Chondrocyte (in vitro differentiated cells): Measurements from ENCODE around the gene EVI5. TPM values are rescaled to one million over a fixed set of nuclear protein-coding genes. Genes with fewer than 3 reads are reported as not detected.

Source experiments
- DNase-seq: peaks from one replicate; pipeline ENCODE4 v3.0.0; 2021; ENCODE audit warnings: mixed read lengths, low spot score
- H3K27ac Mint-ChIP-seq: one replicate; pipeline ENCODE4 v1.8.0; 2021; ENCODE audit warnings: mild to moderate bottlenecking, moderate library complexity, mixed read lengths; ENCODE audit not compliant: unreplicated experiment
- H3K27me3 Mint-ChIP-seq: 2 replicates; pipeline ENCODE4 v1.8.0; 2021; ENCODE audit warnings: low read depth, mixed read lengths
- H3K36me3 Mint-ChIP-seq: 2 replicates; pipeline ENCODE4 v1.8.0; 2021; ENCODE audit warnings: low read depth, mixed read lengths
- H3K4me1 Mint-ChIP-seq: 2 replicates; pipeline ENCODE4 v1.8.0; 2021; ENCODE audit warnings: low read depth, mild to moderate bottlenecking, mixed read lengths
- H3K4me3 Mint-ChIP-seq: one replicate; pipeline ENCODE4 v1.8.0; 2021; ENCODE audit warnings: mild to moderate bottlenecking, moderate library complexity, mixed read lengths; ENCODE audit not compliant: unreplicated experiment
- H3K9me3 Mint-ChIP-seq: 2 replicates; pipeline ENCODE4 v1.8.0; 2021; ENCODE audit warnings: low read depth, mixed read lengths
- total RNA-seq: library from RNA; stranded (reverse); gene quantifications from 3 replicates; pipeline ENCODE4 v1.2.1, GENCODE V29; 2021
- TF ChIP-seq, protein P1 (sequence below): fragments of 200-600 bp; sonication (generic); IDR thresholded peaks from 2 replicates; pipeline ENCODE4 v1.5.0; 2021; ENCODE audit warnings: antibody characterized with exemption, mild to moderate bottlenecking, moderate library complexity

The EVI5 gene
- total RNA-seq, 1 donor from 2014 or later, result 66.8 TPM

DNA sequence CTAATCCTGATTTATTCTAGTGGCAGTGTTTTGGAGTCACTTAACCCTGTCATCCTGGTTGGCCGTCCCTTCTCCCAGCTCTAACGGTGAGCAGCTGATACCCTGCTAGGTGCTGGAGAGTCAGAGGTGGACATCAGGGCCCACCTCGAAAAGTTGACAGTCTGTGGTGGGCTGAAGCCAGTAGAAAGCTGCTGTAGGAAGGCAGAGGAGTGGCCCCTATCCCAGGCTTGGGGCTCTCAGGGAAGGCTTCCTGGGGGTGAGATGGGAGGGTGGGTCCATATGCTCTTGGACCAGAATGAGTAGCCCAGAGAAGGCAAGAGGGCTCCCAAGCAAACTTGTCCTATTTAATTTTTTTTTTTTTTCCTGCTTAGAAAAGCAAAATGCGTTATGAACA lies 46.5 kb upstream of the EVI5 start:
- H3K36me3 Mint-ChIP-seq, result peaks cover 22% of the 10 kb centered on the region
- H3K4me3 Mint-ChIP-seq, result peak overlapping the region; percentile 99
- H3K27ac Mint-ChIP-seq, result peak overlapping the region; percentile 97
- TF ChIP-seq, protein P1, sequence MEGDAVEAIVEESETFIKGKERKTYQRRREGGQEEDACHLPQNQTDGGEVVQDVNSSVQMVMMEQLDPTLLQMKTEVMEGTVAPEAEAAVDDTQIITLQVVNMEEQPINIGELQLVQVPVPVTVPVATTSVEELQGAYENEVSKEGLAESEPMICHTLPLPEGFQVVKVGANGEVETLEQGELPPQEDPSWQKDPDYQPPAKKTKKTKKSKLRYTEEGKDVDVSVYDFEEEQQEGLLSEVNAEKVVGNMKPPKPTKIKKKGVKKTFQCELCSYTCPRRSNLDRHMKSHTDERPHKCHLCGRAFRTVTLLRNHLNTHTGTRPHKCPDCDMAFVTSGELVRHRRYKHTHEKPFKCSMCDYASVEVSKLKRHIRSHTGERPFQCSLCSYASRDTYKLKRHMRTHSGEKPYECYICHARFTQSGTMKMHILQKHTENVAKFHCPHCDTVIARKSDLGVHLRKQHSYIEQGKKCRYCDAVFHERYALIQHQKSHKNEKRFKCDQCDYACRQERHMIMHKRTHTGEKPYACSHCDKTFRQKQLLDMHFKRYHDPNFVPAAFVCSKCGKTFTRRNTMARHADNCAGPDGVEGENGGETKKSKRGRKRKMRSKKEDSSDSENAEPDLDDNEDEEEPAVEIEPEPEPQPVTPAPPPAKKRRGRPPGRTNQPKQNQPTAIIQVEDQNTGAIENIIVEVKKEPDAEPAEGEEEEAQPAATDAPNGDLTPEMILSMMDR, result no peak
- no peak for DNase-seq
- H3K27me3 Mint-ChIP-seq, result no peaks in the 10 kb centered on the region
- H3K9me3 Mint-ChIP-seq, result no peaks in the 10 kb centered on the region
- peaks cover 39% of the 10 kb centered on the region for H3K4me1 Mint-ChIP-seq

DNA sequence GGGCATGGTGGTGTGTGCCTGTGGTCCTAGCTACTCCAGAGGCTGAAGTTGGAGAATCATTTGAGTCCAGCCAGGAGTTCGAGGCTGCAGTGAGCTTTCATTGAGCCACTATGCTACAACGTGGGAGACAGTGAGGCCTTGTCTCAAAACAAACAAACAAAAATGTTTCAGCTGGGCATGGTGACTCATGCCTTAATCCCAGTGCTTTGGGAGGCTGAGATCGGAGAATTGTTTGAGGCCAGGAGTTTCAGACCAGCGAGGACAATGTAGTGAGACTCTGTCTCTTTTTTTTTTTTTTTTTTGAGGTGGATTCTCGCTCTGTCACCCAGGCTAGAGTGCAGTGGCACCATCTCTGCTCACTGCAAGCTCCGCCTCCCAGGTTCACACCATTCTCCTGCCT lies 41.9 kb upstream of the EVI5 start:
- no peaks in the 10 kb centered on the region for H3K27me3 Mint-ChIP-seq
- H3K4me1 Mint-ChIP-seq, result peaks cover 2% of the 10 kb centered on the region
- DNase-seq, result no peak
- no peaks in the 10 kb centered on the region for H3K9me3 Mint-ChIP-seq
- no peak overlapping the region for H3K27ac Mint-ChIP-seq
- H3K4me3 Mint-ChIP-seq, result no peak overlapping the region
- TF ChIP-seq, protein P1, result no peak
- no peaks in the 10 kb centered on the region for H3K36me3 Mint-ChIP-seq

DNA sequence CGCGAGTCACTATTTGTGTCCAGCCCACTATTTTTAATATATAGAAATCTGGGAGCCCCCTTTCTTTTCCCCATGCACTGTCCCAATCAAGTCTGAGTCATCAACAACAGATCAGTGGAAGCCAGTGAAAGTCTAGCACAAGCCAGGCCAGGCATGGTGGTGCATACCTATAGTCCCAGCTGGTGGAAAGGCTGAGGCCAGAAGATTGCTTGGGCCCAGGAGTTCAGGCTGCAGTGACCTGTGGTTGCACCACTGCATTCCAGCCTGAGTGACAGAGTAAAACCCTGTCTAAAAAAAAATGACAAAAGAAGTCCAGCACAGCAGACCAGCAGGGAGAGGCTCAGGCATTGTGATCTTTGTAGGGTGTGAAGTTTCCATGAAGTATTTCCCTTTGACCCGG lies 38.0 kb upstream of the EVI5 start:
- H3K36me3 Mint-ChIP-seq, result no peaks in the 10 kb centered on the region
- H3K4me1 Mint-ChIP-seq, result peaks cover 2% of the 10 kb centered on the region
- H3K9me3 Mint-ChIP-seq, result no peaks in the 10 kb centered on the region
- no peak overlapping the region for H3K27ac Mint-ChIP-seq
- H3K27me3 Mint-ChIP-seq, result no peaks in the 10 kb centered on the region
- H3K4me3 Mint-ChIP-seq, result no peak overlapping the region
- TF ChIP-seq, protein P1, result no peak
- no peak for DNase-seq

DNA sequence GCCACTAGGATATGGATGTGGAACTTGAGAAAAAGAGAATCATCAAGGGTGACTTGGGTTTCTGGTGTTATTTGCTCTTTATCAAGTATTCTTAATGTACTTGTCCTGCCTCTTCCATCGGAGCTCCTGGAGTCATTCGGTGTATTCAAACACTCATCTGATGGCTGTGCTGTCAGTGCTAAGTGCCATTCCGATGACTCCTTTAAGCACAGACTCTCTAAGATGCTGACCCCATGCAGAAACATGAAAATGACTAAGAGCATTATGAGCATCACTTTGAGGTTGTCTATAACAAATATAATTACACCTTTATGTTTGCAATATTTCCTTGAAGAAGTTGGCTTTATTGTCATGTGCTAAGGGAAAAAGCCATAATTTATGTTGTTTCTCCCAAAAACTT lies 35.6 kb upstream of the EVI5 start:
- peaks cover 2% of the 10 kb centered on the region for H3K4me1 Mint-ChIP-seq
- DNase-seq, result no peak
- no peaks in the 10 kb centered on the region for H3K9me3 Mint-ChIP-seq
- no peaks in the 10 kb centered on the region for H3K36me3 Mint-ChIP-seq
- TF ChIP-seq, protein P1, result no peak
- H3K4me3 Mint-ChIP-seq, result no peak overlapping the region
- no peaks in the 10 kb centered on the region for H3K27me3 Mint-ChIP-seq
- H3K27ac Mint-ChIP-seq, result no peak overlapping the region

DNA sequence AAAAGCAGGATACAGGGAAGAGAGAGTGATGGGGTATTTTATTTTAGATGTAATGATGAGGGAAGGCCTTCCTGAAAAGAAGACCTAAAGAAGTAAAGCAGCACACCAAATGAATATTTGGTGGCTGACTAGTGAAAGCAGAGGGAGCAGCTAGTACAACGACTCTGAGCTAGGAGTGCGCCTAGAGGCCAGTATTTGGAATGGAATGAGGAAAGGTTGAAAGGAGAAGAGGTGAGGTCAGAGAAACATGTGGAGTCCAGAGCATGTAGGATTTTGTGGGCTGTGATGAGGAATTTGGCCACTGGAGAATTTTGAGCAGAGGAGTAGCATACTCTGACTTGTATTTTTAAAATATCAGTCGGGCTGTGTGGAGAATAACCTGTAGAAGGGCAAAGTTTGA lies 35.1 kb upstream of the EVI5 start:
- H3K36me3 Mint-ChIP-seq, result no peaks in the 10 kb centered on the region
- H3K4me1 Mint-ChIP-seq, result peaks cover 2% of the 10 kb centered on the region
- no peak overlapping the region for H3K4me3 Mint-ChIP-seq
- H3K9me3 Mint-ChIP-seq, result no peaks in the 10 kb centered on the region
- DNase-seq, result no peak
- no peaks in the 10 kb centered on the region for H3K27me3 Mint-ChIP-seq
- TF ChIP-seq, protein P1, result no peak
- H3K27ac Mint-ChIP-seq, result no peak overlapping the region
